Bronchial epithelial cell (primary cell): Measurements from ENCODE around the gene TNIP2. TPM values are rescaled to one million over a fixed set of nuclear protein-coding genes. Genes with fewer than 3 reads are reported as not detected.
"Not testable (repeated sequence)": the region's sequence is repeated elsewhere in the genome, so short reads cannot be mapped to it uniquely, and the experiment has no call there.

Experiments
- DNase-seq: peaks from one replicate; pipeline ENCODE4 v3.0.0-alpha.2; 2010; ENCODE audit warnings: low read depth
- FAIRE-seq: peaks from 2 replicates; lab custom pipeline; 2011; peaks lifted over from hg19 to GRCh38; lab: Jason Lieb, UNC
- H3K27me3 ChIP-seq: 2 replicates; pipeline ENCODE4 v1.5.1; 2011; ENCODE audit warnings: low read length; ENCODE audit not compliant: control insufficient read depth, insufficient read depth
- H3K36me3 ChIP-seq: 2 replicates; pipeline ENCODE4 v1.5.1; 2011; ENCODE audit warnings: low read length; ENCODE audit not compliant: control insufficient read depth, insufficient read depth
- H3K4me3 ChIP-seq: 2 replicates; pipeline ENCODE4 v1.5.1; 2011; ENCODE audit warnings: mild to moderate bottlenecking, low read depth, low read length, control low read depth
- CTCF ChIP-seq: IDR thresholded peaks from 2 replicates; pipeline ENCODE4 v1.5.1; 2011; ENCODE audit warnings: mild to moderate bottlenecking, moderate library complexity, low read length, control low read depth, inconsistent platforms; ENCODE audit not compliant: insufficient read depth, severe bottlenecking
- total RNA-seq: library from RNA; depleted of rRNA; stranded (reverse); fragments of >200 nt; gene quantifications from 2 replicates; pipeline ENCODE4 v1.2.1, GENCODE V29; 2014

The TNIP2 gene
- total RNA-seq, 1 donor from 2014 or later: 64.5 TPM

GRCh38 chr4:2781911-2782310 is 25.8 kb upstream of the TNIP2 start:
- no peaks in the 10 kb centered on the region for H3K36me3 ChIP-seq
- FAIRE-seq (no peak), DNase-seq (no peak)
- no peak for TF ChIP-seq CTCF
- H3K4me3 ChIP-seq: no peak overlapping the region
- no peaks in the 10 kb centered on the region for H3K27me3 ChIP-seq

- H3K4me3 ChIP-seq, DNase-seq, H3K36me3 ChIP-seq, H3K27me3 ChIP-seq, FAIRE-seq: not testable (repeated sequence)
Measured at GRCh38 chr4:2780643-2781042, 24.5 kb upstream of the TNIP2 start.

- no peak for TF ChIP-seq CTCF
Measured at GRCh38 chr4:2771264-2771663, 15.1 kb upstream of the TNIP2 start.

GRCh38 chr4:2768921-2769336 is 12.8 kb upstream of the TNIP2 start:
- no peaks in the 10 kb centered on the region for H3K27me3 ChIP-seq
- DNase-seq (no peak), FAIRE-seq (no peak)
- TF ChIP-seq CTCF: no peak
- no peak overlapping the region for H3K4me3 ChIP-seq
- no peaks in the 10 kb centered on the region for H3K36me3 ChIP-seq

More at GRCh38 chr4:2771264-2771663, 15.1 kb upstream of the TNIP2 start:
- FAIRE-seq (no peak), DNase-seq (no peak)
- Histone ChIP-seq H3K4me3 (no peak overlapping the region), H3K27me3 (no peaks in the 10 kb centered on the region), H3K36me3 (no peaks in the 10 kb centered on the region)

- H3K27me3 ChIP-seq: no peaks in the 10 kb centered on the region
- FAIRE-seq (no peak), DNase-seq (no peak)
- H3K4me3 ChIP-seq: no peak overlapping the region
- no peak for TF ChIP-seq CTCF
- no peaks in the 10 kb centered on the region for H3K36me3 ChIP-seq
Measured at GRCh38 chr4:2768124-2768523, 12.0 kb upstream of the TNIP2 start.

- no peak for TF ChIP-seq CTCF
- no peaks in the 10 kb centered on the region for H3K36me3 ChIP-seq
- no peak for FAIRE-seq
- no peaks in the 10 kb centered on the region for H3K27me3 ChIP-seq
- no peak overlapping the region for H3K4me3 ChIP-seq
- no peak for DNase-seq
Measured at GRCh38 chr4:2767705-2768074, 11.6 kb upstream of the TNIP2 start.
